Suprapubic skin (tissue), 4 donors: ENCODE results near the gene CRABP2. TPM values are rescaled to one million over a fixed set of nuclear protein-coding genes. Genes with fewer than 3 reads are reported as not detected.

Experiments
- DNase-seq, 2 donors: peaks; one replicate each; pipeline ENCODE4 v3.0.0-alpha.2; 2019; ENCODE audit warnings: low spot score in 2 of 2
- H3K27ac ChIP-seq: fragments of 200-600 bp; sonication (generic); one replicate; pipeline ENCODE4 v1.5.1; 2019
- H3K27me3 ChIP-seq: fragments of 200-600 bp; sonication (generic); one replicate; pipeline ENCODE4 v1.5.1; 2019
- H3K36me3 ChIP-seq: fragments of 200-600 bp; sonication (generic); one replicate; pipeline ENCODE4 v1.5.1; 2019
- H3K4me1 ChIP-seq: fragments of 200-600 bp; sonication (generic); one replicate; pipeline ENCODE4 v1.5.1; 2019
- H3K4me3 ChIP-seq: fragments of 200-600 bp; sonication (generic); one replicate; pipeline ENCODE4 v1.5.1; 2019; ENCODE audit warnings: mild to moderate bottlenecking
- H3K9me3 ChIP-seq: fragments of 200-600 bp; sonication (generic); one replicate; pipeline ENCODE4 v1.5.1; 2019
- EP300 ChIP-seq: sonication (generic); formaldehyde crosslinking; IDR thresholded peaks from one replicate; pipeline ENCODE4 v1.6.1; 2017; ENCODE audit warnings: antibody characterized with exemption
- POLR2A ChIP-seq, 2 donors: fragments of 450-650 bp; IDR thresholded peaks; one replicate each; pipeline ENCODE4 v1.6.1; 2017; ENCODE audit warnings: antibody characterized with exemption in 2 of 2, mild to moderate bottlenecking in 2 of 2, moderate library complexity in 2 of 2
- POLR2AphosphoS5 ChIP-seq, 3 donors: sonication (generic); formaldehyde crosslinking; IDR thresholded peaks; one replicate each; pipeline ENCODE4 v1.6.1; 2017; ENCODE audit warnings: antibody characterized with exemption in 3 of 3
- WGBS: methylation state at CpG from one replicate; pipeline ENCODE4 v1.1.5; 2018; 5-methylcytosine and 5-hydroxymethylcytosine counted together
- total RNA-seq, 4 donors: library from RNA; depleted of rRNA; stranded (reverse); fragments of >200 nt; gene quantifications; one replicate each; pipeline ENCODE4 v1.1.0, GENCODE V29; 2016
- TF ChIP-seq, protein P1 (sequence below), 2 donors: fragments of 200-600 bp in 1 of 2; fragments of 450-650 bp in 1 of 2; sonication (generic) in 1 of 2; IDR thresholded peaks; one replicate each; pipeline ENCODE4 v1.5.1; 2016 to 2019; ENCODE audit warnings: antibody characterized with exemption in 2 of 2, mild to moderate bottlenecking in 1 of 2, moderate library complexity in 1 of 2

Gene CRABP2
- total RNA-seq, 4 donors from 2014 or later, result 38.4 to 98.0 (median 68.2) TPM

DNA sequence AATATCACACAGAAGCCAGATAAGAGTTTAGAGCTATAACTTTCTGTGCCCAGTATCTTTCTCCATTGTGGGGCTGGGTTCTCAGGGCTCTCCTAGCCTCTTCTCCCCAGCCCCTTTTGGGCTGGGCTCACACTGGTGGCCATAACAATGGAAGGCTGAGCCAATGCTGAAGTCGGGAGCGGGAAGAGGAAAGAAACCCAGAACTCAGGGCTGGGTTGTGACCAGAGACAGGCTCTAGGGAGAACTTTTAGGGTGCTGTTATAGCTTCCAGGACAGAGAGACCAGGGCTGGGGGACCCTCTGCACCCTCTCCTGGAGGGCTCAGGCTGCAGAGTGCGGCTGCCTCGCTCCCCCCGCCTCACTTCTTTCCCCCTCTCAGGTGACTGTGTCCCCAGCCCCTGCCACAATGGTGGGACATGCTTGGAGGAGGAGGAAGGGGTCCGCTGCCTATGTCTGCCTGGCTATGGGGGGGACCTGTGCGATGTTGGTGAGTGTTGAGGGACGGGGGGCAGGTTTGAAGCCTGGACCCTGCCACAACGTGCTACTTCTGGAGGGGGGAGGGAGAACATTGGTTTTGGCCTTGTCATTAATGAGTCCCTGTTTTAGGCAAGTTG lies 49.4 kb downstream of the CRABP2 start:
- TF ChIP-seq POLR2AphosphoS5 (IDR thresholded peaks at IDR 0.05), result no peak
- TF ChIP-seq EP300, result no peak
- TF ChIP-seq, protein P1, sequence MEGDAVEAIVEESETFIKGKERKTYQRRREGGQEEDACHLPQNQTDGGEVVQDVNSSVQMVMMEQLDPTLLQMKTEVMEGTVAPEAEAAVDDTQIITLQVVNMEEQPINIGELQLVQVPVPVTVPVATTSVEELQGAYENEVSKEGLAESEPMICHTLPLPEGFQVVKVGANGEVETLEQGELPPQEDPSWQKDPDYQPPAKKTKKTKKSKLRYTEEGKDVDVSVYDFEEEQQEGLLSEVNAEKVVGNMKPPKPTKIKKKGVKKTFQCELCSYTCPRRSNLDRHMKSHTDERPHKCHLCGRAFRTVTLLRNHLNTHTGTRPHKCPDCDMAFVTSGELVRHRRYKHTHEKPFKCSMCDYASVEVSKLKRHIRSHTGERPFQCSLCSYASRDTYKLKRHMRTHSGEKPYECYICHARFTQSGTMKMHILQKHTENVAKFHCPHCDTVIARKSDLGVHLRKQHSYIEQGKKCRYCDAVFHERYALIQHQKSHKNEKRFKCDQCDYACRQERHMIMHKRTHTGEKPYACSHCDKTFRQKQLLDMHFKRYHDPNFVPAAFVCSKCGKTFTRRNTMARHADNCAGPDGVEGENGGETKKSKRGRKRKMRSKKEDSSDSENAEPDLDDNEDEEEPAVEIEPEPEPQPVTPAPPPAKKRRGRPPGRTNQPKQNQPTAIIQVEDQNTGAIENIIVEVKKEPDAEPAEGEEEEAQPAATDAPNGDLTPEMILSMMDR (IDR thresholded peaks at IDR 0.05), result no peak
- no peak for TF ChIP-seq POLR2A (IDR thresholded peaks at IDR 0.05)
- Histone ChIP-seq H3K27ac (no peak overlapping the region), H3K4me1 (peaks cover 35% of the 10 kb centered on the region), H3K4me3 (no peak overlapping the region), H3K9me3 (no peaks in the 10 kb centered on the region), H3K36me3 (no peaks in the 10 kb centered on the region), H3K27me3 (peaks cover 60% of the 10 kb centered on the region)
- DNase-seq, result no peak
- 56% methylated on average over 8 of the region's 9 CpGs for WGBS

DNA sequence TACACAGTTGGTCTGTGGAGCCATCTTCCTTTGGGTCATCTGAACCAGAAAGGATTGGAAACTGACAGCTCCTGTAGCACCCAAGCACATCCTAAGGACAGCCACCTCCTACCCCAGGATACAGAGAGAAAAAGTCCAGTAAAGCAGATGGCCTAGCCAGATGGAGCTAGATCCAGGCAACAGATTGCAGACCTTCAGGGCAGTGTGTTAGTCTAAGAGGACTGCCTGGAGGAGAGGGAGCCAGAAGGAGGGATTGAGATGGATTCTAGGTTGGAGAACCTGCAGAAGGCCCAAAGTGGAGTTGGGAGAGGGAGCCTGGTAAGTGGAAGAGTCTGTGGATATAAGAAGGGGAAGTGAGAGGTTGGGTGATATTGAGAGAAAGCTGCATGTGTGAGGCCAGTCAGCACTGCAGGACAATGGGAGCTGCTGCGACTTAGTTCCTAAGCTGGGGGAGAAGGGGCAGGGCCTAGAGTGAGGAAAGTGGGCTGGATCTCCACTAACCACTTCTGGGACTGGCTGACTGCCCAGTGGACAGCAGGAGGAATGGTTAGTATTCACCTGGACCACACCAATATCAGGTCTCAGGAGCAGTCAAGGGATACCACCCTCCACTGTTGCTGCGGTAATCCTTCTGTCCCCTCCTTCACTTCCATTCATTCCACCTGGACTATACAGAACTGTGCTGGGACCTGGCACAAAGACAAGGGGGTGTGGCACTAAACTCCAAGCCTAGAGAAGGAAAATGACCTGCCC lies 50.1 kb downstream of the CRABP2 start:
- Histone ChIP-seq H3K27me3 (peaks cover 66% of the 10 kb centered on the region), H3K4me1 (peaks cover 29% of the 10 kb centered on the region), H3K36me3 (no peaks in the 10 kb centered on the region), H3K4me3 (no peak overlapping the region), H3K27ac (no peak overlapping the region), H3K9me3 (no peaks in the 10 kb centered on the region)
- TF ChIP-seq, protein P1 (IDR thresholded peaks at IDR 0.05), result no peak
- TF ChIP-seq POLR2A (IDR thresholded peaks at IDR 0.05), result no peak
- TF ChIP-seq EP300, result no peak
- TF ChIP-seq POLR2AphosphoS5 (IDR thresholded peaks at IDR 0.05), result no peak
- whole genome bisulfite sequencing, result 65% methylated on average over 2 of the region's 2 CpGs
- no peak for DNase-seq

DNA sequence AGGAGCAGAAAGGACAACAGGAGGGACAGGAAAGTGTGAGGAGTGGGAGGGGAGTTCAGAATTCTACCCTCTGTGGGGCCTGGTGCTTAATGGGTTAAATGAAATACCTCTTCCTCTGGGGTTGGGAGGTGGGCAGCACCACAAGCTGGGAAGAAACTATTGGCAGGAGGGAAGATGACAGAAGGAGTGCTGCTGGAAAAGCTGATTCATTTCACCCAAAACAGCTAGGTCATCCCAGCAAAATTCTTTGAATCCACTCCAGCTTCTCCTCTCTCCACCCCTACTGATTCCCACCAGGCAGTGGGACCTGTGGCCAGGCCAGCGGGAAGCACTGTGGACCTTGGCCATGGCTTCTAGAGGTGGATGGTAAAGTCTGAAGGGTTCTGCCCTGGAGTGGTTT lies 50.7 kb downstream of the CRABP2 start:
- Histone ChIP-seq H3K27me3 (peaks cover 73% of the 10 kb centered on the region), H3K27ac (no peak overlapping the region), H3K9me3 (no peaks in the 10 kb centered on the region), H3K36me3 (no peaks in the 10 kb centered on the region), H3K4me3 (no peak overlapping the region), H3K4me1 (peaks cover 23% of the 10 kb centered on the region)
- TF ChIP-seq, protein P1 (IDR thresholded peaks at IDR 0.05), result no peak
- TF ChIP-seq POLR2AphosphoS5 (IDR thresholded peaks at IDR 0.05) (no peak), POLR2A (IDR thresholded peaks at IDR 0.05) (no peak), EP300 (no peak)
- 75% methylated on average over 1 of the region's 1 CpG for WGBS
- DNase-seq, result no peak

DNA sequence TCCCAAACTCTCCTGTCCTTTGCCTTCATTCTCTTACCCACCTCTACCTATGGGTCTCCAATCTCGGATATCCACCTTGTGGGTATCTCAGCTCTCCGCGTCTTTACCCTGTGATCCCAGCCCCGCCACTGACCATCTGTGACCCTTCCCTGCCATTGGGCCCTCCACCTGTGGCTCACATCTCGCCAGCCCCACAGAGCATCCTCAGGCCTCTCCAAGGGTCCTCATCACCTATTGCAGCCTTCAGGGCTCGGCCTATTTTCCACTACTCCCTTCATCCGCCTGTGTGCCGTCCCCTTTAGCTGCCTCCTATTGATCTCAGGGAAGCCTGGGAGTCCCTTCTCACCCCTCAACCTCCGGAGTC lies 52.4 kb downstream of the CRABP2 start:
- DNase-seq, result no peak
- TF ChIP-seq, protein P1 (IDR thresholded peaks at IDR 0.05), result no peak
- TF ChIP-seq EP300 (no peak), POLR2A (IDR thresholded peaks at IDR 0.05) (no peak), POLR2AphosphoS5 (IDR thresholded peaks at IDR 0.05) (no peak)
- Histone ChIP-seq H3K4me1 (peaks cover 15% of the 10 kb centered on the region), H3K4me3 (no peak overlapping the region), H3K27ac (no peak overlapping the region), H3K36me3 (no peaks in the 10 kb centered on the region), H3K9me3 (no peaks in the 10 kb centered on the region), H3K27me3 (peaks cover 88% of the 10 kb centered on the region)
- WGBS, result 85% methylated on average over 9 of the region's 9 CpGs

DNA sequence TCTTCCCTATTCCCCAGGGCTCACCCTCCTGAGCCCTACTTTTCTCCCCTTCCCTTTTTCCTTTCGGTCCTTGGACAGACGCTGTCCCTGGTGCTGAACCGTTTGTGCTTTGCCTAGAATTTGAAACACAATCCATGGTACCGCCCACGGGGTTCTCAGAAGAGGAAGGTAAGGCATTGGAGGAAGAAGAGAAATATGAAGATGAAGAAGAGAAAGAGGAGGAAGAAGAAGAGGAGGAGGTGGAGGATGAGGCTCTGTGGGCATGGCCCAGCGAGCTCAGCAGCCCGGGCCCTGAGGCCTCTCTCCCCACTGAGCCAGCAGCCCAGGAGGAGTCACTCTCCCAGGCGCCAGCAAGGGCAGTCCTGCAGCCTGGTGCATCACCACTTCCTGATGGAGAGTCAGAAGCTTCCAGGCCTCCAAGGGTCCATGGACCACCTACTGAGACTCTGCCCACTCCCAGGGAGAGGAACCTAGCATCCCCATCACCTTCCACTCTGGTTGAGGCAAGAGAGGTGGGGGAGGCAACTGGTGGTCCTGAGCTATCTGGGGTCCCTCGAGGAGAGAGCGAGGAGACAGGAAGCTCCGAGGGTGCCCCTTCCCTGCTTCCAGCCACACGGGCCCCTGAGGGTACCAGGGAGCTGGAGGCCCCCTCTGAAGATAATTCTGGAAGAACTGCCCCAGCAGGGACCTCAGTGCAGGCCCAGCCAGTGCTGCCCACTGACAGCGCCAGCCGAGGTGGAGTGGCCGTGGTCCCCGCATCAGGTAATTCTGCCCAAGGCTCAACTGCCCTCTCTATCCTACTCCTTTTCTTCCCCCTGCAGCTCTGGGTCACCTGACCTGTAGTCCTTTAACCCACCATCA lies 53.0 kb downstream of the CRABP2 start:
- H3K9me3 ChIP-seq, result no peaks in the 10 kb centered on the region
- H3K36me3 ChIP-seq, result no peaks in the 10 kb centered on the region
- 47% methylated on average over 15 of the region's 16 CpGs for WGBS
- H3K27me3 ChIP-seq, result peaks cover 88% of the 10 kb centered on the region
- peaks cover 9% of the 10 kb centered on the region for H3K4me1 ChIP-seq
- DNase-seq, result no peak
- TF ChIP-seq POLR2A (IDR thresholded peaks at IDR 0.05), result no peak
- no peak overlapping the region for H3K27ac ChIP-seq
- no peak overlapping the region for H3K4me3 ChIP-seq

Other genes starting within 250 kb of the CRABP2 start
- 10 to 100 TPM; 61.7 to 73.5 (median 67.1) TPM for gene MEF2D, start 204.8 kb downstream of the CRABP2 start, total RNA-seq
- 1 to 10 TPM; 2.2 to 5.7 (median 4.5) TPM for gene IQGAP3, start 133.0 kb downstream of the CRABP2 start, total RNA-seq
- gene TTC24, start 125.9 kb downstream of the CRABP2 start, total RNA-seq, result not detected
- gene NAXE, start 113.8 kb downstream of the CRABP2 start, total RNA-seq, result 10 to 100 TPM; 42.7 to 80.8 (median 63.3) TPM
- 10 to 100 TPM; 15.9 to 25.1 (median 20.5) TPM for gene GPATCH4, start 104.1 kb downstream of the CRABP2 start, total RNA-seq
- gene HAPLN2, start 86.2 kb downstream of the CRABP2 start, total RNA-seq, result 1 to 10 TPM in 2 of 4 donors, not detected in 2; 1.0 to 2.9 TPM
- 10 to 100 TPM; 17.8 to 41.2 (median 29.4) TPM for gene BCAN, start 63.5 kb downstream of the CRABP2 start, total RNA-seq
- 1 to 10 TPM; 1.9 to 7.4 (median 4.8) TPM for gene NES, start 28.2 kb downstream of the CRABP2 start, total RNA-seq
- gene METTL25B, start 22.9 kb upstream of the CRABP2 start, total RNA-seq, result 10 to 100 TPM; 20.7 to 40.3 (median 34.2) TPM
- gene ISG20L2, start 23.2 kb upstream of the CRABP2 start, total RNA-seq, result 10 to 100 TPM; 33.8 to 59.6 (median 38.9) TPM
- gene MRPL24, start 35.5 kb upstream of the CRABP2 start, total RNA-seq, result 10 to 100 TPM; 33.6 to 66.6 (median 55.0) TPM
- 100 to 1,000 TPM; 178 to 250 (median 210) TPM for gene HDGF, start 46.1 kb upstream of the CRABP2 start, total RNA-seq
- gene PRCC, start 62.0 kb upstream of the CRABP2 start, total RNA-seq, result 10 to 100 TPM; 39.1 to 50.1 (median 43.3) TPM
- under 1 TPM in 2 of 4 donors, not detected in 2; 0.29 to 0.48 TPM for gene SH2D2A, start 111.3 kb upstream of the CRABP2 start, total RNA-seq
- not detected for gene INSRR, start 153.5 kb upstream of the CRABP2 start, total RNA-seq
- gene NTRK1, start 155.3 kb upstream of the CRABP2 start, total RNA-seq, result under 1 TPM in 1 of 4 donors, not detected in 3; 0.32 TPM
- gene PEAR1, start 188.1 kb upstream of the CRABP2 start, total RNA-seq, result 1 to 10 TPM; 2.4 to 5.7 (median 3.8) TPM
- gene LRRC71, start 215.0 kb upstream of the CRABP2 start, total RNA-seq, result not detected